K562 (cell line): ENCODE data around the gene OSGEPL1. TPM values are rescaled to one million over a fixed set of nuclear protein-coding genes. Genes with fewer than 3 reads are reported as not detected.

Experiments
- ATAC-seq: fragments of 200-7000 bp; cut with Tn5 transposase; 3 replicates; pipeline ENCODE4 v1.9.1; 2020; ENCODE audit warnings: moderate library complexity
- BruUV-seq: library from RNA; stranded (reverse); fragments of 400-500 nt; replicated peaks from 2 replicates; lab custom pipeline; 2021; lab: Mats Ljungman, UMichigan
- CTCF ChIA-PET: fragments of 300-600 bp; formaldehyde crosslinking; extraction: SDS; loops from one replicate; lab custom pipeline; 2021; ENCODE audit warnings: low intra/inter-chr PET ratio; lab: Yijun Ruan, JAX
- POLR2A ChIA-PET: fragments of 300-600, 350-650 bp; sonication (Branson Sonifier 250); formaldehyde crosslinking; extraction: SDS; loops from one replicate; lab custom pipeline; 2021; ENCODE audit warnings: antibody characterized with exemption, inconsistent platforms; lab: Yijun Ruan, JAX
- DNase-seq, 4 experiments: peaks; one replicate each; pipeline versions ENCODE4 v3.0.0 to v3.0.0-alpha.2; 2011 to 2018; ENCODE audit warnings: low spot score in 3 of 4, mixed read lengths in 3 of 4; ENCODE audit errors: extremely low read depth in 1 of 4
- FAIRE-seq: peaks from 2 replicates; lab custom pipeline; 2011; peaks lifted over from hg19 to GRCh38; lab: Jason Lieb, UNC
- H2AFZ ChIP-seq: 2 replicates; pipeline ENCODE4 v1.6.0; 2011; ENCODE audit warnings: low read depth, low read length, control low read depth, inconsistent platforms
- H3K27ac ChIP-seq: fragments of 200-600 bp; 3 replicates; pipeline ENCODE4 v1.8.0; 2011; ENCODE audit warnings: low read depth, mild to moderate bottlenecking, control low read depth, inconsistent platforms, low read length, moderate library complexity, mixed read lengths; ENCODE audit errors: extremely low read depth
- H3K27me3 ChIP-seq, 2 experiments: fragments of 300-600 bp in 1 of 2; 2 replicates in 1 of 2; 3 replicates in 1 of 2; pipeline versions ENCODE4 v1.6.0 to v1.8.0; 2011; ENCODE audit warnings: inconsistent platforms in 2 of 2, low read length in 2 of 2, mild to moderate bottlenecking in 1 of 2, mixed read lengths in 1 of 2, moderate library complexity in 1 of 2; ENCODE audit not compliant: control insufficient read depth in 2 of 2, insufficient read depth in 2 of 2
- H3K36me3 ChIP-seq: fragments of 300-600 bp; 3 replicates; pipeline ENCODE4 v1.8.0; 2011; ENCODE audit warnings: mild to moderate bottlenecking, low read length, inconsistent platforms; ENCODE audit not compliant: control insufficient read depth, insufficient read depth
- H3K4me1 ChIP-seq, 2 experiments: fragments of 200-600 bp in 1 of 2; replicated peaks in 1 of 2; 2 replicates in 1 of 2; 3 replicates in 1 of 2; pipeline versions ENCODE4 v1.5.1 to v1.8.0; 2011; ENCODE audit warnings: inconsistent platforms in 2 of 2, low read length in 2 of 2, mild to moderate bottlenecking in 1 of 2, mixed read lengths in 1 of 2, moderate library complexity in 1 of 2; ENCODE audit not compliant: control insufficient read depth in 2 of 2, insufficient read depth in 2 of 2
- H3K4me2 ChIP-seq: 2 replicates; pipeline ENCODE4 v1.6.1; 2011; ENCODE audit warnings: low read length, control low read depth, inconsistent platforms, mixed read lengths; ENCODE audit not compliant: insufficient read depth
- H3K4me3 ChIP-seq: fragments of 200-600 bp; sonication (generic), shearing (Covaris generic); 2 replicates; pipeline ENCODE4 v1.5.1; 2016; ENCODE audit warnings: control low read depth, inconsistent platforms
- H3K79me2 ChIP-seq: fragments of 200-600 bp; 3 replicates; pipeline ENCODE4 v1.8.0; 2011; ENCODE audit warnings: low read length, inconsistent platforms; ENCODE audit not compliant: control insufficient read depth, insufficient read depth
- H3K9ac ChIP-seq, 2 experiments: 2 replicates each; pipeline versions ENCODE4 v1.6.0 to v1.6.1; 2011; ENCODE audit warnings: low read depth in 2 of 2, low read length in 2 of 2, control low read depth in 1 of 2, inconsistent platforms in 1 of 2, mild to moderate bottlenecking in 1 of 2, mixed read lengths in 1 of 2; ENCODE audit not compliant: insufficient read depth in 1 of 2
- H3K9me1 ChIP-seq: one replicate; pipeline ENCODE4 v1.6.0; 2011; ENCODE audit warnings: inconsistent platforms, mild to moderate bottlenecking, low read length, moderate library complexity; ENCODE audit not compliant: control insufficient read depth, insufficient read depth
- H3K9me3 ChIP-seq: replicated peaks from 2 replicates; pipeline ENCODE4 v1.5.1; 2011; ENCODE audit warnings: low read depth, low read length, inconsistent platforms; ENCODE audit not compliant: control insufficient read depth, insufficient read depth
- H4K20me1 ChIP-seq: replicated peaks from 2 replicates; pipeline ENCODE4 v1.6.1; 2011; ENCODE audit warnings: low read length, inconsistent platforms, mixed read lengths; ENCODE audit not compliant: control insufficient read depth, insufficient read depth
- BCOR ChIP-seq: fragments of 450-650 bp; IDR thresholded peaks from 2 replicates; pipeline ENCODE4 v1.6.1; 2016
- CEBPG ChIP-seq, 3 experiments: fragments of 200-800 bp in 1 of 3; sonication (Bioruptor generic) in 1 of 3; sonication (generic) in 1 of 3; formaldehyde crosslinking in 1 of 3; IDR thresholded peaks in 2 of 3; conservative IDR thresholded peaks in 1 of 3; 2 replicates each; pipeline versions ENCODE4 v1.6.1 to v1.8.0; 2016 to 2022; ENCODE audit warnings: missing compliant biosample characterization in 2 of 3, missing genetic modification characterization in 2 of 3, mild to moderate bottlenecking in 1 of 3, missing genetic modification reagents in 1 of 3
- SIN3A ChIP-seq, 2 experiments: fragments of 150-350 bp in 1 of 2; IDR thresholded peaks; 2 replicates each; pipeline ENCODE4 v1.6.1; 2011 to 2016; ENCODE audit warnings: borderline replicate concordance in 2 of 2, low read depth in 2 of 2, low read length in 2 of 2, mild to moderate bottlenecking in 2 of 2, moderate library complexity in 2 of 2; ENCODE audit not compliant: control insufficient read depth in 1 of 2
- SP2 ChIP-seq: IDR thresholded peaks from 2 replicates; pipeline ENCODE4 v1.6.1; 2011; ENCODE audit warnings: mild to moderate bottlenecking, low read depth, low read length, moderate library complexity; ENCODE audit not compliant: poor library complexity, severe bottlenecking; ENCODE audit errors: extremely low read depth
- TFAM ChIP-seq: fragments of 250-450 bp; sonication (Bioruptor Pico); conservative IDR thresholded peaks from 2 replicates; pipeline ENCODE4 v1.5.0; 2021; ENCODE audit warnings: mild to moderate bottlenecking, moderate library complexity
- YY1 ChIP-seq, 3 experiments: IDR thresholded peaks; 2 replicates each; pipeline ENCODE4 v1.6.1; 2011; ENCODE audit warnings: low read length in 2 of 3, mild to moderate bottlenecking in 2 of 3, moderate library complexity in 2 of 3, borderline replicate concordance in 1 of 3, control low read depth in 1 of 3, low read depth in 1 of 3; ENCODE audit not compliant: insufficient read depth in 3 of 3, insufficient replicate concordance in 2 of 3, control insufficient read depth in 1 of 3, insufficient read length in 1 of 3; ENCODE audit errors: extremely low read depth in 1 of 3
- ZNF146 ChIP-seq: IDR thresholded peaks from one replicate; pipeline ENCODE4 v1.6.1; 2018; ENCODE audit warnings: missing compliant biosample characterization; ENCODE audit not compliant: unreplicated experiment
- ZNF232 ChIP-seq: sonication (generic); formaldehyde crosslinking; IDR thresholded peaks from 2 replicates; pipeline ENCODE4 v1.8.0; 2022; ENCODE audit warnings: mild to moderate bottlenecking, missing genetic modification reagents
- ZNF561 ChIP-seq: fragments of 450-650 bp; formaldehyde crosslinking; conservative IDR thresholded peaks from 2 replicates; pipeline ENCODE4 v1.4.0; 2020; ENCODE audit warnings: mild to moderate bottlenecking, moderate library complexity
- WGBS: fragments of 100-300 bp; shearing (Covaris generic); methylation state at CpG from one replicate; pipeline ENCODE4 v1.1.6; 2016; ENCODE audit warnings: low coverage, mixed read lengths; ENCODE audit not compliant: insufficient coverage; ENCODE audit errors: missing lambda C conversion rate; 5-methylcytosine and 5-hydroxymethylcytosine counted together
- in situ Hi-C: fragments of 300-500 bp; cut with MboI; formaldehyde crosslinking; loops from 4 replicates; pipeline ENCODE4 v1.15.0; 2018; ENCODE audit warnings: inconsistent platforms, mixed read lengths
- intact Hi-C: fragments of 100-400 bp; cut with micrococcal nuclease; formaldehyde crosslinking; loops from 2 replicates; pipeline ENCODE4 v1.14.2; 2022
- polyA plus RNA-seq, 8 experiments: library from polyadenylated mRNA; depleted of rRNA in 4 of 8; stranded (reverse) in 5 of 8; unstranded in 3 of 8; fragments of >200 nt; fragmentation: Nextera tagmentation in 2 of 8; fragmentation: Illumina TruSeq in 1 of 8; extraction: Ambion mirVana in 2 of 8; extraction: Trizol in 1 of 8; gene quantifications; 2 replicates each; pipeline versions ENCODE4 v1.2.1 to v1.2.3, GENCODE V29; 2011 to 2014; ENCODE audit warnings: inconsistent platforms in 1 of 8, missing spikeins in 1 of 8
- total RNA-seq, 7 experiments: library from RNA; depleted of rRNA in 6 of 7; stranded (reverse); fragments of >200 nt in 6 of 7; fragmentation: Illumina TruSeq in 2 of 7; extraction: Trizol in 2 of 7; gene quantifications; 2 replicates each; pipeline versions ENCODE4 v1.2.1 to v1.2.3, GENCODE V29; 2011 to 2021; ENCODE audit warnings: low replicate concordance in 1 of 7

Gene OSGEPL1
- total and polyA plus RNA-seq, 9 of the 15 experiments (the other 6 are each of a cell fraction or from before 2014, with no cell fraction given), result 2.5 to 10.8 (median 6.5) TPM

- ChIA-PET POLR2A (no interaction called here), CTCF (no interaction called here)
- H3K27ac ChIP-seq, result no peak overlapping the region
- H3K79me2 ChIP-seq, result no peaks in the 10 kb centered on the region
- no peak for TF ChIP-seq ZNF561 (CRISPR knock-in tag)
- TF ChIP-seq YY1 (IDR thresholded peaks at IDR 0.05; ENCODE audit: borderline replicate concordance in 1 of 3, control insufficient read depth in 1 of 3, extremely low read depth in 1 of 3, insufficient read depth in 3 of 3, insufficient read length in 1 of 3, insufficient replicate concordance in 2 of 3, low read depth in 1 of 3, low read length in 2 of 3), result peak in 1 of 3 experiments; percentile 38
- TF ChIP-seq TFAM (CRISPR knock-in tag), result no peak
- TF ChIP-seq SIN3A (IDR thresholded peaks at IDR 0.05; ENCODE audit: borderline replicate concordance in 2 of 2, control insufficient read depth in 1 of 2, low read depth in 2 of 2, low read length in 2 of 2), result no peak
- FAIRE-seq (no peak), ATAC-seq (peak; percentile 57), DNase-seq (peak in 1 of 4 experiments; percentile 23)
- no peaks in the 10 kb centered on the region for H3K9me3 ChIP-seq
- no peaks in the 10 kb centered on the region for H3K36me3 ChIP-seq
- H3K9me1 ChIP-seq, result no peaks in the 10 kb centered on the region
- H3K27me3 ChIP-seq, result no peaks in the 10 kb centered on the region
- BruUV-seq, result no TSS peak
- no peaks in the 10 kb centered on the region for H4K20me1 ChIP-seq
- H3K9ac ChIP-seq, result no peak overlapping the region
- in situ Hi-C loops (no loop called here), intact Hi-C loops (no loop called here)
- H3K4me2 ChIP-seq, result no peak overlapping the region
- H3K4me3 ChIP-seq, result no peak overlapping the region
- peak overlapping the region; percentile 80 for H2AFZ ChIP-seq
- H3K4me1 ChIP-seq, result no peaks in the 10 kb centered on the region; a peak in 3 of 5 replicates
Measured at GRCh38 chr2:189702071-189702470, 60.5 kb downstream of the OSGEPL1 start.

DNA sequence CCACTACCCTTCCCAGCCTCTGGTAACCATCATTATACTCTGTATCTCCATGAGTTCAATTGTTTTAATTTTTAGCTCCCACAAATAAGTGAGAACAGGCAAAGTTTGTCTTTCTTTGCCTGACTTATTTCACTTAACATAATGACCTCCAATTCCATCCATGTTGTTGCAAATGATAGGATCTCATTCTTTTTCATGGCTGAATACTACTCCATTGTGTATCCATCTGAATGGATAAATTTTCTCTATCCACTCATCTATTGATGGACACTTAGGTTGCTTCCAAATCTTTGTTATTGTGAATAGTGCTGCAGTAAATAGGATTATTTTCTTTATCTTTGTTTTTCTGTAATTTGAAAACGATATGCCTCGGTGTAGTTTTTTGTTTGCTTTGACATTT, 61.9 kb downstream of the OSGEPL1 start:
- ChIA-PET POLR2A (no interaction called here), CTCF (no interaction called here)
- DNase-seq, result no peak
- ATAC-seq, result no peak
- in situ Hi-C loops (no loop called here), intact Hi-C loops (no loop called here)
- Histone ChIP-seq H3K79me2 (no peaks in the 10 kb centered on the region), H3K9me1 (no peaks in the 10 kb centered on the region), H3K4me2 (no peak overlapping the region), H3K36me3 (no peaks in the 10 kb centered on the region), H3K4me1 (no peaks in the 10 kb centered on the region; a peak in 3 of 5 replicates), H3K27me3 (no peaks in the 10 kb centered on the region), H3K27ac (no peak overlapping the region), H4K20me1 (no peaks in the 10 kb centered on the region), H3K9ac (no peak overlapping the region), H3K9me3 (no peaks in the 10 kb centered on the region), H3K4me3 (no peak overlapping the region), H2AFZ (no peak overlapping the region)
- no peak for FAIRE-seq
- 50% methylated on average over 2 of the region's 2 CpGs for WGBS
- no peak for TF ChIP-seq ZNF232
- TF ChIP-seq ZNF146 (CRISPR knock-in tag), result peak; percentile 75
- no peak for TF ChIP-seq CEBPG (CRISPR knock-in tag; IDR thresholded peaks at IDR 0.05)
- no peak for TF ChIP-seq CEBPG (tag; conservative IDR thresholded peaks at IDR 0.05 in 1 of 2, IDR thresholded peaks at IDR 0.05 in 1 of 2)
- peak; percentile 36; the same call in 1 of the 2 replicates for TF ChIP-seq BCOR
- TF ChIP-seq SP2, result no peak
- BruUV-seq, result no TSS peak
